CD4-positive, alpha-beta T cell treated with Interleukin-12 subunit alpha and Interleukin-12 subunit beta, for 1 hour (primary cell): ENCODE data around the gene PNMA8B.
"Not testable (repeated sequence)": the region's sequence is repeated elsewhere in the genome, so short reads cannot be mapped to it uniquely, and the experiment has no call there.

Experiments
- DNase-seq: peaks from one replicate; pipeline ENCODE4 v3.0.0-alpha.2; 2020

Gene PNMA8B

DNA sequence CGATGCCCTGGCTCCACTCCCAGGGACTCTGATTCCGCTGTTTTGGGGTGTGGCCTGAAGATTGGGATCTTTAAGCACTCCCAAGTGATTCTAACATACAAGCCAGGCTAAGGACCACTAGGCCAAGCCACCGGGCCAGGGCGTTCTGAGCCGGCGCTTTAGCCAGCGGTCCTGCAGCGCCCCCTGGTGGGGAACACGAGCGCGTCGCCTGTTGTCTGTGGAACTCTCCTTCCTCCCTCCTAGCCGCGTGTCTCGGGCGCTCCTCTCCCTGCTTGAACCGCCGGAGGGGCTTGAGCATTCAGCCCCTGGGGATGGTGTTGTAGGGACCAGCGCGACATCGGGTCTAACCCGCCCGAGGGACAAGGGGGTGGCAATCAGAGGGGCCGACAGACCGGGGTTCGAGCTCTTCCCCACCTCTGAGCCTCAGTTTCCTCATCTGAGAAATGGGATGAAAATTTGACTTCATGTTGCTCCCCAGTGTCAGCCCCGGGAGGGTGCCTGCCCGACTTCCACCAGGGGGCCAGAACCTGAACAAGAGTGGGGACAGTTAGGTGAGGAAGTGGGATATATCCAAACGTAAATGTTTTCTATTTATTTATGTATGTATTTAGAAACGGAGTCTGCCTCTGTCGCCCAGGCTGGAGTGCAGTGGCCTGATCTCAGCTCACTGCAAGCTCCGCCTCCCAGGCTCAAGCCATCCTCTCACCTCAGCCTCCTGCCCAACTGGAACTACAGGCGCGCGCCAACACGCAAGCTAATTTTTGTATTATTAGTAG, 18.0 kb upstream of the PNMA8B start:
- peak; percentile 75 for DNase-seq

- DNase-seq: no peak
These were observed 15.6 kb upstream of the PNMA8B start for GRCh38 chr19:46511237-46511636.

DNA sequence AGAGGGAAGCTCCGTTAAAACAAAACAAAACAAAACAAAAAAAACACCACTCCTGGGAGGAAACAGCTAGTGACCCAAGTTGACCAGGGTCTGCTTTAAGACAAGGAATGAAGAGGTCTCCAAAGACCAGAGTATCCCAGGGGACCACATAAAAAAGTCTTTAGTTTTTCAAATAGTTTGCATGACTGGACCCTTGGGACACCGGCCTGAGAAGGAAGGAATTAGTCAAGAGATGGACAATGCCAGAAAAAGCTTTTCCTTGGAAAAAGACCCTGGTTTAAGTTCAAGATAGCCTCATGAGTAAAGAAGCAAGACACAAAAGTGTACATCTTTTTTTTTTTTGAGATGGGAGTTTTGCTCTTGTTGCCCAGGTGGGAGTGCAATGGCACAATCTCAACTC, 12.5 kb upstream of the PNMA8B start:
- no peak for DNase-seq

DNA sequence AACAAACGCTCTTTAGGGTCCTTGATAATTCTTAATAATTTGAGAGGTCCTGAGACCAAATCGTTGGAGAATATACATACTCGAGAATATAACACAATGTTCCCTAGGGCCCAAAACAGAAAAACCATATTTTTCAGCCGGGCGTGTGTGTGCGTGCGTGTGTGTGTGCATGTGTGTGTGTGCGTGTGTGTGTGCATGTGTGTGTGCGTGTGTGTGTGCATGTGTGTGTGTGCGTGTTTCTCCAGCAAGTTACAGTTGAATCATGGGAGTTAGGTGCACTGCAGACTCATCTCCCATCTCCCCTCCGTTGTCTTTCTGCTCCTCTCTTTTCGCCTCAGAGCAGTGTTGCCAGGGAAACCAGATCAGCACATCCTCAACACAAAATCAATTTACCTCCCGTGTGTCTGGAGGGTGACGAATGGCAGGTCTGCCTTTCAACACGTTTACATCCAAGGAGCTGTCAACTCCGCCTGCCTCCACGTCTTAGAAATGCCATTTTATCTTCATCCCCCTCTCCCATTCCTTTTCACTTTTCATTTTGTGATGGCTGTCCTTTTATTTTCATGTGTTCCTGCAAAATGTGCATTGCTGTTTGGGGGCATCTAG, 8.3 kb upstream of the PNMA8B start:
- no peak for DNase-seq

GRCh38 chr19:46502891-46503290, 7.2 kb upstream of the PNMA8B start:
- DNase-seq: no peak

GRCh38 chr19:46499692-46500091, 4.0 kb upstream of the PNMA8B start:
- no peak for DNase-seq

- no peak for DNase-seq
These were observed 2.1 kb upstream of the PNMA8B start for GRCh38 chr19:46497773-46498172.

- DNase-seq: not testable (repeated sequence)
These were observed 1.2 kb upstream of the PNMA8B start for GRCh38 chr19:46496886-46497285.

DNA sequence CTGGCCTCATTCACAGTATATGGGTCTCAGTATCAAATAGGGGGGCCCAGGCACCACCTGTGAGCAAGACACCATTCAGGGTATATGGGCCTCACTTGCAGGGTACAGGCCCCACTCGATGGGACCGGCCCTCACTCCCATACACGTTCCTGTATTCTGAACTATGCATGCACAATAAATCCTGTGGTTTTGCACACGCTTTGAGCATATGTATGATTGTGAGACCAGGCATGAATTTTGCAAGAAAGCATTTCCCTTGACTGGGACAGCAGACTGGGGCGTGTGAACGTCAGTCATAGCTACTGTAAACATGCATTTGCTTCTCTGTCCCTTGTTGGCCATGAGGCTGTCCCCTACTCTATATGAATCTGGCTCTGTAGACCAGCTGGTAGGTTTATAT, 637 bp upstream of the PNMA8B start:
- DNase-seq: no peak

DNA sequence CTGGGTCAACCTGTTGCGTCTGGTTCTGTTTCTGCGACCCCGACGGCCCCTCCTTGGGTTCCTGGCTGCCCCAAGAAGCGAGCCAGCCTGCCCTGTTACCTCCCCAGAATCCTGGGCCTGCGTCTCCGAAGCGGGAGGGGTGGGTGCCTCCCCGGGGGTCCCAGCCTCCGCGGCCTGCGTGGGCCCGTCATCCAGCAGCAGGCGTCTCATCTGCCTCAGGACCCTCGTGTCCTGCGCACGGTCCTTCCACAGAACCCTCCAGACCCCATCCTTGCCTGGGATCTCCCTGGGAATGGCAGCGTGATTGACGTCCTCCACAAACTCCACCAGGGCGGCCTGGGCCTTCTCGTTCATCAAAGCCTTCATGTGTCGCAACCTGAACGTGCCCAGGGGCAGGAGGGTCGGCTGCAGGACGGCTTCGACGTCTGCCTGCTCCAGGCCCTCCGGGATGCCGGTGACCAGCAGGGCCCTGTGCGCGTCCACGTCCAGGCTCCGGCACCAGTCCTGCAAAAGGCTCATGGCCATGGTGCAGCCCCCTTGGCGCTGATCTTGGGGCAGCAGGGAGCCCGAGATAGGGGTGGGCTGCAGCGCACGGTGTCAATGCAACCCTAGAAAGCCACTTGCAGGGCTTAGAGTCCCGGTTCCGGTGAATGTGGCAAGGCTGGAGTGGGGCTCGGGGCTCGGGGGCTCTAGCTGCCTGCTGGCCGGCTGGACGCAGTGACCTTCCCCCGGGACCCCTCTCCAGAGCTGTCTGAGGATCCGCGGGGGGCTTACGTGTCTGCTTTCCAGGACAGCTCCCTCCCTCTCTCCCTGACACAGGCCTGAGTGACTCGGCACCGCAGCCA, 504 bp downstream of the PNMA8B start:
- DNase-seq: no peak

DNA sequence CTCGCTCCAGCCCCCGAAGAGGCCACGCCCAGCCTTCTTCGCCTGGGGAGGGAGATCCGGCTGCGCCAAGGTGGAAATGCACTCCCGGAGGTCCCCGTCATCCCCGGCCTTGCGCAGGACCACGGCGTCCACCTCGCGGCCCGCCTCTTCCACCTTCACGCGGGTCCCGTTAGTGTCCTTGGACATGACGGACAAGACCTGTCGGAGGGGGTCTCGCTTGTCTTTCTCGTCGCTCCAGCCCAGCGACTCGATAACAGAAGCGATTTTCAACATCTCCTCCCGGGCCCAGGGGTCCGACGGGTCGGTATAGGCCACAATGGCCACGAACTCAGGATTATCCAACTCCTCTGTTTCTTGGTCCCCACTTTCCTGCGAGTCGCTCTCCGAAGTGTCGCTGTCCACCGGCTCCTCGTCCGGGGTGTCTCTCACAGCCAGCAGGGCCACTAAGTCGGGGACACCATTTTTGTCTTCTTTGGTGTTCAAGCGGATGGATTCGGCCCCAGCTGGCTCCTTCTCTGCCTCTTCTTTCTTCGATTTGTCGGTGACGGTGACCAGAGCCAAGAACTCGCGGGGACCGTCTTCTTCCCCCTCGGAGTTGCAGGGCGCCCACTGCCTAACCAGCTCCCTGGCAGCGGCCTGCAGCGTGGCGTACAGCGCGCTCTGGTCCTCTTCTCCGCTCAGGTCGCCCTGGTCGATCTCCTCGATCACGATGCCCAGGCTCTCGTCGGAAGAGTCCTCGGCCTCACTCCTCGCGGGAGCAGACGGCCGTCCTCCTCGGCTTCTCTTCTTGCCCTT, 1.3 kb downstream of the PNMA8B start:
- no peak for DNase-seq

- peak; percentile 19 for DNase-seq
These were observed 2.2 kb downstream of the PNMA8B start for GRCh38 chr19:46493236-46494145.

DNA sequence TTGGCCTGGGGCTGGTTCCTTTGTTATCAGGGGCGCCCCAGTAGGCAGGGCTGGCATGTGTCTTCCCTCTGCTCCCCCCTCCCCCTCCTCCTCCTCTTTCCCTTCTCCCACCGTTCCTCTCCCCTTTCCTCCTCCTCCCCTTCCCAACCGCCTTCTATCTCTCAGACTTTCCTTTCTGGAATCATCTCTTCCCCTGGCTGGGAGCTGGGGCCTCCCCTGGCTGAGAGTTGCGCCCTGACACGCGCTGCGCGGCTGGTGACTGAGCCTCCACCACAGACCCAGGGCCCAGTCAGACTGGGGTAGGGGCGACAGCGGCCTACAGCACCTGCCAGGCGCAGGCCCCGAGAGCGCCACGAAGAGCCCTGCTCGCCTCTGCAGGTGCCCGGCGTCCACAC, 2.8 kb downstream of the PNMA8B start:
- no peak for DNase-seq

DNA sequence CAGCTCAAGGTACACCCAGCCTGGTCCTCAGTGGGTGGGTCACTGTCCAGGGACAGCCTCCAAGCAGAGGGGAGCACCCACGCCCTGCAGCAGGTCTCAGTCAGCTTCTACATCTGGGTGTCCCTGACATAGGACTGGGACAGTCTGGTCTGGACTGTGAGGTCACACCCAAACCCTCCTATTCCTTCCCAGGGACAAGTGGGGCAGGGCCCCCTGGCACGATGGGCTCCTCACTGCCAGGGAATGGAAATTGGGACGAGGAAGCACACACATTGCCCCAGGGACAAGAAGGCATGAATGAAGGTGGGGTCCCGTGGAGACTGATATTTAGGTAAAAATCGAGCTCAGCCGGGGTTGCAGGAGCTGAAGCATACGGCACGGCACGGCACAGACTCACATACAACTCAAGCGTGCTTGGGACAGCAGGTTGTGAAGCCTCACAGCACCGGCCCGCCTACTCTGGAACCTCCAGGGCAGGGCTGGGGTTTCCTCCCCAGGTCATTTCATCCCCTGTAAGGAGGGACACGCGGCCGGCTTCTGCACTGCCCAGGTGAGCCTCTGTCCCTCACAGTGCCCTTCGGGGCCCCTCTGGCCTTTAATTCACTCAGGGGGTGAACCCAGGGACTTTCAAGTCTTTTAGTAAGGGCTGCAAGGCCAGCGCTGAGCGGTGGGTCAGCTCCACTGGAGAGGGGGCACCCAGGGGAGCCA, 3.5 kb downstream of the PNMA8B start:
- no peak for DNase-seq

GRCh38 chr19:46490774-46491173, 4.9 kb downstream of the PNMA8B start:
- DNase-seq: no peak

DNA sequence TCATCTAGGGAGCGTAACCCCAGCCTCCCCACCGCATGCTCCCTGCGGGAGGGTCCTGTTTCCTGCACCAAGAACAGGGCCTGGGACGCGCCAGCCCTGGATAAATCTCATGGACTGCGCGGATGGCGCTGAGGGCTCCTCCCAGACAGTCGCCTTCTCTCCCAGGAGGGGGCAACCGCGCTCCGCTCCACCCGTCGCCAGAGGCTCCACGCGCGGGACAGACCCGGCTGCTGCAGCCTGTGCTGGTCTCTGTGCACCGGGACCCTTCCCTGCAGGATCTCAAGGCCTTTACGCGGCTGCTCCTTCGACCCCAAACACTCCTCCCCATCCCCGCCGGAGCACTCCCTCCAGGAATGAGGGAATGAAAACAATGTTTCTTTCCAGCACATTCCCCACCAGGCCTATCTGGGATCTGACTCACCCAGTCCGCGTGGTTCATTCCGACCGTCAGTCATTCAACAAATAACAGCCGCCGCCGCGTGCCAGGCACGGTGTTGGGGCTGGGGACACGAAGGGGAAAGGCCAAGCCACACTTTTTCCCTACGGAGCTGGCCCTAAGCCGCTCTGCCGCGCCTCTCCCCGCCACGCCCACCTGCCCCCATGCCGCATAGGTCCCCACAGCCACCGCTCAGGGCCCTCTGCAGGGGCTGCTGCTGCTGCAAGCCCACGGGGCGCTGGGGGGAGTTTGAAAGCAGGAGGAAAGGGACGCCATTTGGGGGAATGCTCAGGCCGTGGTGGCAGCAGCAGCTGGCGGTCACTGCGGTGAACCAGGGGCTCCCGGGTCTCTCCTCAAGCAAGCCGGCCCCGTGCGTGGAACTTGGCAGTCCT, 6.0 kb downstream of the PNMA8B start:
- DNase-seq: no peak

DNA sequence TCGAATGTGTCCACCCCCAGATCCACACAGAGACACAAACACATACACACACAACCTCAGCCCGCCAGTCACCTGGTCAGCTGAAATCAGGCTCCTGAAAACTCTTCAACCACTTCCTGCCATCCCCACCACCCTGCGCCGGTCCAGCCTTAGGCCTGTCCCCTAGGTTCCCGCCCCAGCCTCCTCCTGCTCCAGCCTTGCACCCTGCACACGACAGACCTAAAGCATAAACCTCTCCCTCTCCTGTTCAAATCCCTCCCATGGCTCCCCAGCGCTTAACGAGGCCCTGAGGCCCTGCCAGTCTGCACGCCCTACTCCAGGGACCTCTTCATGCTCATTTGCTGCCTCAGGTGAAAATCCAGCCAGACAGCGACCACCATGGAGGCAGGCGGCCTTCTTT, 7.1 kb downstream of the PNMA8B start:
- no peak for DNase-seq

DNA sequence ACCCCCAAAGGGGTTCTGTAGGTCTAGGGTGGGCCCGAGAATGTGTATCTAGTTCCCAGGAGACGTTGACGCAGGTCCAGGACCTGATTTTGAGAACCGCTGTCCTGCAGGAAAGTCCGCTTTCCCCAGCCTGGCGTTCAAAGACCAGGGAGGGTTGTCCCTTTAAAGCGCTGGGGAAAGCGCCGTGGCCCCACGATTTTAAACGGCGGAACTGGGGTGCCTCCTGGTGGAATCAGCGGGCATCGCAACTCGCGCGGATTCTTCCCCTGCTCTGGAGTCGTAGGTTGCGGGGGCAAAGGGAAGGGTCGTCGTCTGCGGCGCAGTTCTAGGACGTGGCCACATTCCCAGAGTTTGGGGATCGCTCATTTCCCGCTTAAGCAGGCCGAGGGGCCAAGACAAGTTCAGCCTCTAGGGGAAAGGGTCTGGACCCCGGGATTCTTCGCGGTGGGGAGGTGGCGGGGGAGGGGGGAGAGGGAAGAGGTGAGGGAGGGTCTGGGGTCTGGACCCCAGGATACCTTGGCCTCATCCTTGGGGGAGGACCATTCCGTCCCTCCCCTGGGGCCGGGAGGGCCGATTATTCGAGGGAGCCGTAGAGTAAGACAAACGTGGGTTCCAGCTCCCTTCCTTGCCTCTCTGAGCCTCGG, 7.7 kb downstream of the PNMA8B start:
- peak; percentile 73 for DNase-seq

DNA sequence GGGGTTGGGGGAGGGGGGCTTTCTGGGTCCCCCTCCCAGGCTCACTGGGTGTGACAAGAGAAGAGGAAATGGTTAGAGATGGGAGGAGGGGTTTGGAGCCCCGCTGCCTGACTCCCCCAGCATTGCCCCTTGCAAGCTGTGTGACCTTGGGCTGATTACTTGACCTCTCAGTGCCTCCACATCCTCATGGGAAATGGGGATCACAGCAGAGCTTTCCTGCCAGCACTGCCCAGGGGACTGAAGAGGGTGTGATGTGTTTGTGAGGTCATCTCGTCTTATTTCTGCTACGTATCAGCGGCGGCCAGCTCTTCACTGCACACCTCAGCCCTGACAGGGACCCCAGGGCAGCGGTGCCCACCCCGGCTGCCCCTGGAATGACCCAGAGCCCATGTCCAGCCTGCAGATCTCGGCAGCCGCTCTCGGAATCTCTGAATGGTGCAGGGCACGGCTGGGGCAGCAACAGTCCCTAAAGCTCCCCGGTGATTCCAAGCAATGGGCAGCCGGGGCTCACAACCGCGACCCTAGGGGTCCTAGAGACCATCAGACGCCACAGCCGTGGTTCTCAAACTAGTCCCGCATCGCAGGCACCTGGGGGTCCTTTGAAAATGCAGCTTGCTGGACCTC, 8.4 kb downstream of the PNMA8B start:
- DNase-seq: no peak
